NK-92 (cell line): Measurements from ENCODE around the gene NPHP1.
"Not testable (repeated sequence)": the region's sequence is repeated elsewhere in the genome, so short reads cannot be mapped to it uniquely, and the experiment has no call there.

Experiments
- DNase-seq: peaks from one replicate; lab custom pipeline; 2025; ENCODE audit not compliant: unreplicated experiment; lab: John Stamatoyannopoulos, UW

NPHP1 gene

GRCh38 chr2:110198016-110198415 is 6.8 kb downstream of the NPHP1 start:
- DNase-seq, result no peak

DNA sequence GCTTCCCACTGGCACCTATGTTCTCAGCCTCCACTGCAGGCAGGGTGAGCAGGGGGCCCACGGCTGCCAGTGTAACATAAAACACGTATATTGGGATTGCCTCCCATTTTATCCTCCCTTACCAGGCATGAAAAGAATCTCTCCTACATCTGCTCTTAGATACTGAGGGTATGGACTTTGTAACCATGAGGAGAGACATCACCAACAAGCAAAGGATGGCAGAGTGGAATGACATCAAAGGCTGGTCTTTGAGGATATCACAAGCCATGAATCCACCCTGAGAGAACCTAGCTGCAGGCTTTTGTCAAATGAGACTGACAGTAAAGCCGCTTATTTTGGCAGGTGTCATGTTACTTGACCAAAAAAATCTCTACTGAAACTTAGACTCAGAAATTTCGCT is 7.4 kb downstream of the NPHP1 start:
- DNase-seq, result no peak

GRCh38 chr2:110190169-110190568 is 14.6 kb downstream of the NPHP1 start:
- DNase-seq, result not testable (repeated sequence)

DNA sequence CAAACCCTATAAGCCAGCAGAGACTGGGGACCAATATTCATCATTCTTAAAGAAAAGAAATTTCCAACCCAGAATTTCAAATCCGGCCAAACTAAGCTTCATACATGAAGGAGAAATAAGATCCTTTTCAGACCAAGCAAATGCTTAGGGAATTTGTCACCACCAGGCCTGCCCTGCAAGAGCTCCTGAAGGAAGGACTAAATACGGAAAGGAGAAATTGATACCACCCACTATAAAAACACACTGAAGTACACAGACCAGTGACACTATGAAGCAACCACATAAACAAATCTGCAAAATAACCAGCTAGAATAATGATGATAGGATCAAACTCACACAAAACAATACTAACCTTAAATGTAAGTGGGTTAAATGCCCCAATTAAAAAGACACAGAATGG is 22.4 kb downstream of the NPHP1 start:
- DNase-seq, result no peak

- DNase-seq, result no peak
These were observed 24.8 kb downstream of the NPHP1 start for GRCh38 chr2:110180036-110180435.

DNA sequence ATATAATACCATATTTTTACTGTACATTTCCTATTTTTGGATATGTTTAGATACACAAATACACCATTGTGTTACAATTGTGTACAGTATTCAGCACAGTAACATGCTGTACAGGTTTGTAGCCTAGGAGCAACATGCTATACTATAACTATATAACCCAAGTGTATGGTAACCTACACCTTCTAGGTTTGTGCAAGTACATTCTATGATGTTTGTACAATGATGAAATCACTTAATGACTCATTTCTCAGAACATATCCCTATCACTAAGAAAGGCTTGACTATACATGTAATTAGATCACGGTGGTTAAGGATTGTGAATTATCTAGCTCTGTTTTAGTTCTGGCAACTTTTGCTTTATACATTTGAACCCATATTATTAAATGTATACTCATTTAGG is 31.3 kb downstream of the NPHP1 start:
- no peak for DNase-seq

DNA sequence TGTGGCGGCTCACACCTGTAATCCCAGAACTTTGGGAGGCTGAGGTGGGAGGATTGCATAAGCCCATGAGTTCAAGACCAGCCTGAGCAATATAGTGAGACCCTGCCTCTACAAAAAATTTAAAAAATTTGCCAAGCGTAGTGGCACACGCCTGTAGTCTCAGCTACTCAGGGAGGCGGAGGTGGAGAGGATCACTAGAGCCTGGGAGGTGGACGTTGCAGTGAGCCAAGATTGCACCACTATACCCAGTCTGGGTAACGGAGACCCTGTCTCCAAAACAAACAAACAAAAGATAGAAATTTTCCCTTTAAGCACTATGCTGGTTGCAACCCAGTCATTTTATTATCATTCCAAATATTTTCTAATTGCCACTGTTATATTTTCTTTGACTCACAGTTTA is 32.3 kb downstream of the NPHP1 start:
- DNase-seq, result no peak

GRCh38 chr2:110170102-110170501 is 34.7 kb downstream of the NPHP1 start:
- DNase-seq, result no peak

- DNase-seq, result no peak
These were observed 37.4 kb downstream of the NPHP1 start for GRCh38 chr2:110167326-110168000.

- no peak for DNase-seq
These were observed 38.5 kb downstream of the NPHP1 start for GRCh38 chr2:110166266-110166665.

DNA sequence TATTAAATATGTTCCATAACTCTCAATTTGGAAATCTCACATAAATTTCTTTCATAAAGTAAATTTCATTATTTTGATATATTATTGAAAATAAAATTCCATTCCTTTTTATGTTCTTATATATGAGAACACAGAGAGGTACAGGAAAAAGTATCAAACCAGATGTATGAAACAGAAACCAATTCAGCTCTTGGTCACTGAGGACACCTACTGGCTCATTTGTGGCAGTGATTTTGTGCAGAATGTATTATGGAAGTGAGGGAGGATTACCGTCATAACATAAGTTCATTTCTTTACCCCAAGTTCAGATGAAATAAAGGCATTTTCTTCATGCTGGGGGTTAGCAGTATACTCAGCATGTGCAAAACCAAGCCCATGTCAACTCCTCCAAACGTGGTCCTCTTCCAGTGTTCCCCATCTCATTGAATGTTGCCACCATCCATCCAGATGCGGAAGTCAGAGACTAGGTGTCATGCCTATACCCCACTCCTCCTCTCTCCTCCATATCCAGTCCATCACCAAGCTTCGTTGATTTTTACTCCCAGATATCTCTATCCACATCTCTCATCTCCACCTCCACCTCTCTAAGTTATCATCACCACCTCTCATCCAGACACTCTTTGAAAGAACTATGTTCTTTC is 47.5 kb downstream of the NPHP1 start:
- DNase-seq, result no peak

- DNase-seq, result not testable (repeated sequence)
These were observed 50.0 kb downstream of the NPHP1 start for GRCh38 chr2:110154828-110155227.

- not testable (repeated sequence) for DNase-seq
These were observed 50.6 kb downstream of the NPHP1 start for GRCh38 chr2:110154188-110154587.

DNA sequence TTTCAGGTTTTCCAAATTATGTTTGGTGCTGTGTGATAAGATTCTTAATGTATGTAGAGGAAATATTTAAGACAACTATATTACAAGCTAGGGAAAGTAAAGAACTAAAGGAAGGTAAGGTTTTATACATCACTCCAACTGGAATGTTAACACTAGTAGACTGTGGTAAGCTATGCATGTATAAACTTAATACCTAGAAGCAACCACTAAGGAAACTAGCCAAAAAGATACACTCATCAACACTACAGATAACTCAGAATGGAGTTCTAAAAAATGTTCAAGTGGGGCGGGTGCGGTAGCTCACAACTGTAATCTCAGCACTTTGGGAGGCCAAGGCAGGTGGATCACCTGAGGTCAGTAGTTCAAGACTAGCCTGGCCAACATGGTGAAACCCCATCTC is 51.4 kb downstream of the NPHP1 start:
- DNase-seq, result no peak

DNA sequence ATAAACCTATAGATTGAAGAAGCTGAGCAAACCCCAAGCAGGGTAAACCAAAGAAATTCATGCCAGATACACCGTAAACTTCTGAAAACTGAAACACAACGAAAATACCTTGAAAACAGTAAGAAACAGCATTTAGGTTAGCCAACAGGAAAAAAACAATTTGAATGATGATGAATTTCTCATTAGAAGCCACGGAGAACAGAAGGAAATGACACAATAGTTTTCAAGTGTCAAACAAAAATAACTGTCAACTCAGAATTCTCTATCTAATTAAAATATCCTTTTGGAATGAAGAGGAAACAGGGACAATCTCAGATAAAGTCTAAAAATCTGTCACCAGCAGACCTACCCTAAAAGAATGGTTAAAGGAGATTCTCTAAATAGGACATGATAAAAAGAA is 51.9 kb downstream of the NPHP1 start:
- no peak for DNase-seq

DNA sequence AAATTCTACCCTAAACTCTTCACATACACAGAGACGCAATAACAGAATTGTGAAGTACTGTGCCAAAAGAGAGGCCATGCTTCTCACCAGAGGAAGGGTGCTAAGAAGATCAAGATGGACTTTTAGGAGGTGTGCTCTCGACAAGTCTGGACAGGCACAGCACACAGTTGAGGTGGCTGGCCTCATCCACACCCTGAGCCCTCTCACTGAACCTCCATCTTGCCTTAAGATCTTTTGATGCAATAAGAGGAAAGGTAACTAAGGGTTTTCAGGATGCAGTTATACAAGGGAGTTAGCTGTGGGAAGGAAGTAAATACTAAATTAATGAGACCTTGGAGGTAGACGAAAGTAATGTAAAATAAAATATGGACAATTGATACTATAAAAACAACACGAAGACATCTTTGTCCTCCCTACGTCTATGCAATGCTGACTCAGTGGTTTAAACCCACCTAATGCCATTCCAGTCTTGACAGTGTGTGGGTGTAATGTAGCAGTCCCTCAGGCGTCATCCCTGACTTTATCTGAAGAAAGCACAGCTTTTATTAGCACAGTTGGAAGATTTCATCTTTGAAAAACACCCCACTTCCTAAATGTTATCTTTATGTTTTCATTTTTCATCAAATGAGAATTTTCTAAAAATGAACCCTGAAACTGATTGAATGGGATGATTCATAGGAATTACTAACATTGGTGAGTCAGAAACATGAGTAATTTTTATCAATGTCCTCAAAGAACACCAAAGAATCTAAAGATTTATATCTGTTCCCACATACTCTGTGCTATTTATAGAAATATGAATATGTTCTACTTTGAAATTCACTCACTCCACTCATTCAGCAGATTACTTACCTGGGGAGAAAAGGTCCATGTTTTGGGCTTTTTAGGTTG is 55.2 kb downstream of the NPHP1 start:
- DNase-seq, result no peak

DNA sequence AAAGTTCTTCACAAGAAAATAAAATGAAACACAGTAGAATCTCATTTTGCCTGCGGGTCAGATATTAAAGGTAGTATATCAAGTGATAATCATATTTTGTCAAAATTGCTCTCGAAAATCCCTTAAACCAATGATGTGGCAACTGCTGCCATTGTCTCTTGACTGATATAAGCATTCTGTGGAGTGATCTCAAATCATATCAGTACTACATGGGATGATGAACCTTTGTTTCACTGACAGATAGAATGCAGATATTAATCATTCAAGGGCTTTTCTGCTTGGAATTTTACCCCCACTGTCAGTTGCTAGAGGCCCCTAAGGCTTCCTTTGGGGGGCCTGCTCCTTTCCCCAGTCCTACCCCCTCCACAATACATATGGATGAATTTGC is 57.9 kb downstream of the NPHP1 start:
- no peak for DNase-seq

GRCh38 chr2:110146183-110146944 is 58.4 kb downstream of the NPHP1 start:
- DNase-seq, result no peak

DNA sequence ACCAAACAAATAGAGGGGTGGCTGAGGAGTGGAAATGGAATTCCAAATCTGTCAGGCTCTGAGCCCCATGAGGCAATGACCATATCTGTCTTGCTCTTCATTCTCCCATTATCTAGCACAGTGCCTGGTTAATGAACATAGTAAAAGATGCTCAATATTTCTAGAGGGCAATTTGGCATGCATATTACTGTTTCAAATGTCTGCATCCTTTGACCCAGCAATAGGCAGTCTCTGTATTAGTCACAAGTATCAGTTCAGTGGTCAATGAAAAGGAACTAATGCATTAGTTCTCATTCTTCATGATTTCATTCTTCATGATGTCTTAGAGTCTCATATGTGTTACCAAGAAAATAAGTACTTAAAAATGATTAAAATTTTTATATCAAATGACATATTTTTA is 60.8 kb downstream of the NPHP1 start:
- no peak for DNase-seq

- no peak for DNase-seq
These were observed 64.4 kb downstream of the NPHP1 start for GRCh38 chr2:110140401-110140800.

DNA sequence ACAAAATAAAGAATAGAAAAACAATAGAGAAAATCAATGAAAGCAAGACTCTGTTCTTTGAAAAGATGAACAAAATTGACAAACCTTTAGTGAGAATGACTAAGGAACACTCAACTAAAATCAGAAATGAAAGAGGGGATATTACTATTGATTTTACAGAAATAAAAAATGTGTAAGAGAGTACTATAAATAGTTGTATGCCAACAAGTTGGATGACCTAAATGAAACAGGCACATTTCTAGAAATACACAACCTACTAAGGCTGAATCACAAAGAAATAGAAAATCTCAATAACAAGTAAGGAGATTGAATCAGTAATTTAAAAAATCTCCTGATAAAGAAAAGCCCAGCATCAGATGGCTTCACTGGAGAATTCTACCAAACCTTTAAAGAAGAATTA is 70.8 kb downstream of the NPHP1 start:
- no peak for DNase-seq
